Right atrium auricular region (tissue), 2 donors: ENCODE data around the gene SLC25A12. TPM values are rescaled to one million over a fixed set of nuclear protein-coding genes. Genes with fewer than 3 reads are reported as not detected.
"Not testable (repeated sequence)": the region's sequence is repeated elsewhere in the genome, so short reads cannot be mapped to it uniquely, and the experiment has no call there.

ENCODE experiments used
- DNase-seq: peaks from one replicate; pipeline ENCODE4 v3.0.0-alpha.2; 2019; ENCODE audit warnings: low spot score
- H3K27ac ChIP-seq, 2 donors: fragments of 200-600 bp; sonication (generic); 1 replicate in 1 of 2; 2 replicates in 1 of 2; pipeline ENCODE4 v1.5.1; 2016 to 2019
- H3K27me3 ChIP-seq, 2 donors: fragments of 200-600 bp; sonication (generic); one replicate each; pipeline versions ENCODE4 v1.5.1 to v1.6.0; 2017 to 2019
- H3K36me3 ChIP-seq: fragments of 200-600 bp; sonication (generic); one replicate; pipeline ENCODE4 v1.5.1; 2016
- H3K4me1 ChIP-seq, 2 donors: fragments of 200-600 bp; sonication (generic); one replicate each; pipeline versions ENCODE4 v1.5.1 to v1.6.0; 2017 to 2019
- H3K4me3 ChIP-seq, 2 donors: fragments of 200-600 bp; sonication (generic); 1 replicate in 1 of 2; 2 replicates in 1 of 2; pipeline ENCODE4 v1.5.1; 2017 to 2019; ENCODE audit warnings: mild to moderate bottlenecking in 1 of 2, moderate library complexity in 1 of 2
- H3K9me3 ChIP-seq, 2 donors: fragments of 200-600 bp; sonication (generic); one replicate each; pipeline ENCODE4 v1.5.1; 2019
- CTCF ChIP-seq, 2 donors: fragments of 200-600 bp; sonication (generic); IDR thresholded peaks; one replicate each; pipeline ENCODE4 v1.5.1; 2019; ENCODE audit warnings: antibody characterized with exemption in 2 of 2
- total RNA-seq, 2 donors: library from RNA; depleted of rRNA; stranded (reverse); fragments of >200 nt; gene quantifications; one replicate each; pipeline ENCODE4 v1.1.0, GENCODE V29; 2016

Gene SLC25A12
- total RNA-seq, 2 donors from 2014 or later = 75.0 to 106 TPM

- H3K4me1 ChIP-seq = no peaks in the 10 kb centered on the region
- DNase-seq = no peak
Observed at GRCh38 chr2:171771463-171771862, 122.6 kb downstream of the SLC25A12 start.

GRCh38 chr2:171763602-171764001 lies 130.4 kb downstream of the SLC25A12 start:
- no peaks in the 10 kb centered on the region for H3K27me3 ChIP-seq
- H3K4me3 ChIP-seq = no peak overlapping the region
- DNase-seq = no peak
- H3K9me3 ChIP-seq = no peaks in the 10 kb centered on the region
- no peak overlapping the region for H3K27ac ChIP-seq
- H3K36me3 ChIP-seq = peaks cover 28% of the 10 kb centered on the region
- no peak for TF ChIP-seq CTCF (IDR thresholded peaks at IDR 0.05)
- H3K4me1 ChIP-seq = no peaks in the 10 kb centered on the region

More at GRCh38 chr2:171771463-171771862, 122.6 kb downstream of the SLC25A12 start:
- H3K36me3 ChIP-seq = peaks cover 11% of the 10 kb centered on the region
- no peak for TF ChIP-seq CTCF (IDR thresholded peaks at IDR 0.05)
- H3K4me3 ChIP-seq = no peak overlapping the region
- no peak overlapping the region for H3K27ac ChIP-seq
- no peaks in the 10 kb centered on the region for H3K27me3 ChIP-seq
- no peaks in the 10 kb centered on the region for H3K9me3 ChIP-seq

- H3K36me3 ChIP-seq = peaks cover 25% of the 10 kb centered on the region
- H3K4me1 ChIP-seq = no peaks in the 10 kb centered on the region
- no peak for DNase-seq
- H3K27ac ChIP-seq = no peak overlapping the region
- no peaks in the 10 kb centered on the region for H3K9me3 ChIP-seq
- H3K4me3 ChIP-seq = no peak overlapping the region
- TF ChIP-seq CTCF (IDR thresholded peaks at IDR 0.05) = no peak
- no peaks in the 10 kb centered on the region for H3K27me3 ChIP-seq
Observed at GRCh38 chr2:171762879-171763573, 131.0 kb downstream of the SLC25A12 start.

- not testable (repeated sequence) for H3K9me3 ChIP-seq, H3K27me3 ChIP-seq, H3K27ac ChIP-seq, H3K4me1 ChIP-seq, DNase-seq, H3K4me3 ChIP-seq
- H3K36me3 ChIP-seq = peaks cover 21% of the 10 kb centered on the region
Observed at GRCh38 chr2:171761176-171761575, 132.9 kb downstream of the SLC25A12 start.

GRCh38 chr2:171758762-171759161 lies 135.3 kb downstream of the SLC25A12 start:
- peaks cover 21% of the 10 kb centered on the region for H3K36me3 ChIP-seq
- not testable (repeated sequence) for H3K4me1 ChIP-seq, H3K4me3 ChIP-seq, H3K9me3 ChIP-seq, DNase-seq, H3K27me3 ChIP-seq, H3K27ac ChIP-seq

- Histone ChIP-seq H3K4me3 (no peak overlapping the region), H3K4me1 (no peaks in the 10 kb centered on the region), H3K36me3 (peaks cover 19% of the 10 kb centered on the region), H3K27ac (no peak overlapping the region), H3K27me3 (no peaks in the 10 kb centered on the region), H3K9me3 (peaks cover 0 to 4% of the 10 kb centered on the region in 2 donors)
- DNase-seq = no peak
- TF ChIP-seq CTCF (IDR thresholded peaks at IDR 0.05) = no peak
Observed at GRCh38 chr2:171754254-171754939, 139.6 kb downstream of the SLC25A12 start.
